IMR-90 (cell line): ENCODE results near the gene CDHR3. TPM values are rescaled to one million over a fixed set of nuclear protein-coding genes. Genes with fewer than 3 reads are reported as not detected.

Source experiments
- ATAC-seq: fragments of 200-7000 bp; cut with Tn5 transposase; 2 replicates; pipeline ENCODE4 v1.9.1; 2020; ENCODE audit warnings: low read depth, mild to moderate bottlenecking, moderate library complexity
- BruUV-seq: library from RNA; stranded (reverse); fragments of 400-500 nt; replicated peaks from 2 replicates; lab custom pipeline; 2021; lab: Mats Ljungman, UMichigan
- CTCF ChIA-PET: fragments of 300-600 bp; formaldehyde crosslinking; extraction: SDS; loops from one replicate; lab custom pipeline; 2021; ENCODE audit warnings: antibody characterized with exemption; lab: Yijun Ruan, JAX
- POLR2A ChIA-PET: fragments of 300-600 bp; sonication (Branson Sonifier 250); formaldehyde crosslinking; loops from one replicate; lab custom pipeline; 2022; ENCODE audit warnings: antibody characterized with exemption; ENCODE audit not compliant: unreplicated experiment; lab: Charles Lee
- DNase-seq: peaks from one replicate; pipeline ENCODE4 v3.0.0; 2013
- H2AFZ ChIP-seq: replicated peaks from 2 replicates; pipeline ENCODE3; 2013; ENCODE audit warnings: low read length, mild to moderate bottlenecking; ENCODE audit not compliant: poor library complexity
- H2AK5ac ChIP-seq: 2 replicates; pipeline ENCODE4 v1.6.1; 2013; ENCODE audit warnings: low read depth, low read length, inconsistent platforms
- H2AK9ac ChIP-seq: replicated peaks from 2 replicates; pipeline ENCODE3; 2013; ENCODE audit warnings: mild to moderate bottlenecking, low read depth, low read length, moderate library complexity; ENCODE audit not compliant: poor library complexity
- H2BK120ac ChIP-seq: 2 replicates; pipeline ENCODE4 v1.6.1; 2013; ENCODE audit warnings: low read depth, low read length, inconsistent platforms
- H2BK15ac ChIP-seq: 3 replicates; pipeline ENCODE4 v1.6.1; 2013; ENCODE audit warnings: low read depth, low read length, inconsistent platforms
- H2BK20ac ChIP-seq: 2 replicates; pipeline ENCODE4 v1.6.1; 2013; ENCODE audit warnings: low read depth, mild to moderate bottlenecking, inconsistent platforms, low read length, moderate library complexity
- H2BK5ac ChIP-seq: 2 replicates; pipeline ENCODE4 v1.6.1; 2013; ENCODE audit warnings: mild to moderate bottlenecking, low read depth, low read length, inconsistent platforms; ENCODE audit not compliant: poor library complexity, severe bottlenecking
- H3K14ac ChIP-seq: replicated peaks from 2 replicates; pipeline ENCODE4 v1.6.1; 2013; ENCODE audit warnings: low read depth, low read length, inconsistent platforms
- H3K18ac ChIP-seq: 2 replicates; pipeline ENCODE4 v1.6.1; 2013; ENCODE audit warnings: low read depth, low read length, control low read depth
- H3K23ac ChIP-seq: 2 replicates; pipeline ENCODE4 v1.6.1; 2013; ENCODE audit warnings: low read depth, low read length, inconsistent platforms
- H3K27ac ChIP-seq: 2 replicates; pipeline ENCODE4 v1.5.1; 2013; ENCODE audit warnings: mild to moderate bottlenecking, control low read depth, low read length; ENCODE audit not compliant: insufficient read depth
- H3K27me3 ChIP-seq: 2 replicates; pipeline ENCODE4 v1.6.1; 2013; ENCODE audit warnings: low read length; ENCODE audit not compliant: control insufficient read depth, insufficient read depth
- H3K36me3 ChIP-seq: 2 replicates; pipeline ENCODE4 v1.6.1; 2013; ENCODE audit warnings: low read length, mixed read lengths; ENCODE audit not compliant: control insufficient read depth, insufficient read depth
- H3K4ac ChIP-seq: 2 replicates; pipeline ENCODE4 v1.6.1; 2013; ENCODE audit warnings: low read depth, low read length, inconsistent platforms
- H3K4me1 ChIP-seq: 2 replicates; pipeline ENCODE4 v1.6.1; 2013; ENCODE audit warnings: low read length, mixed read lengths; ENCODE audit not compliant: control insufficient read depth, insufficient read depth
- H3K4me2 ChIP-seq: 2 replicates; pipeline ENCODE4 v1.6.1; 2013; ENCODE audit warnings: low read depth, mild to moderate bottlenecking, control low read depth, low read length, moderate library complexity
- H3K4me3 ChIP-seq: 2 replicates; pipeline ENCODE4 v1.5.1; 2013; ENCODE audit warnings: low read depth, mild to moderate bottlenecking, control low read depth, low read length, moderate library complexity; ENCODE audit not compliant: insufficient read depth
- H3K56ac ChIP-seq: 2 replicates; pipeline ENCODE4 v1.6.1; 2013; ENCODE audit warnings: low read length, inconsistent platforms; ENCODE audit not compliant: insufficient read depth; ENCODE audit errors: extremely low read depth
- H3K79me1 ChIP-seq, 2 experiments: 2 replicates each; pipeline ENCODE4 v1.6.1; 2013; ENCODE audit warnings: low read length in 2 of 2, inconsistent platforms in 1 of 2, low read depth in 1 of 2
- H3K9ac ChIP-seq: 2 replicates; pipeline ENCODE4 v1.6.1; 2013; ENCODE audit warnings: low read depth, low read length, control low read depth
- H3K9me1 ChIP-seq: 2 replicates; pipeline ENCODE4 v1.6.1; 2013; ENCODE audit warnings: low read length, inconsistent platforms; ENCODE audit not compliant: insufficient read depth
- H3K9me3 ChIP-seq: 2 replicates; pipeline ENCODE4 v1.6.1; 2013; ENCODE audit warnings: low read length; ENCODE audit not compliant: control insufficient read depth, insufficient read depth
- H4K20me1 ChIP-seq: 2 replicates; pipeline ENCODE4 v1.6.1; 2013; ENCODE audit warnings: low read length, inconsistent platforms; ENCODE audit not compliant: insufficient read depth
- H4K5ac ChIP-seq: 2 replicates; pipeline ENCODE4 v1.6.1; 2013; ENCODE audit warnings: mild to moderate bottlenecking, low read depth, low read length, control low read depth
- H4K8ac ChIP-seq, 2 experiments: 2 replicates each; pipeline ENCODE4 v1.6.1; 2013; ENCODE audit warnings: low read depth in 2 of 2, low read length in 2 of 2, control low read depth in 1 of 2, inconsistent platforms in 1 of 2
- H4K91ac ChIP-seq: 2 replicates; pipeline ENCODE4 v1.6.1; 2013; ENCODE audit warnings: low read depth, low read length, inconsistent platforms; ENCODE audit not compliant: insufficient read depth
- BHLHE40 ChIP-seq: fragments of 150-350 bp; IDR thresholded peaks from 2 replicates; pipeline ENCODE4 v1.6.1; 2016; ENCODE audit warnings: mild to moderate bottlenecking, low read depth, low read length
- CEBPB ChIP-seq: IDR thresholded peaks from 2 replicates; pipeline ENCODE4 v1.6.1; 2012; ENCODE audit warnings: low read depth, low read length, improper control_type of control experiment
- CTCF ChIP-seq: conservative IDR thresholded peaks from 2 replicates; pipeline ENCODE4 v1.5.1; 2012; ENCODE audit warnings: mild to moderate bottlenecking, low read depth, low read length, improper control_type of control experiment
- FOS ChIP-seq: fragments of 150-350 bp; IDR thresholded peaks from 2 replicates; pipeline ENCODE4 v1.6.1; 2016; ENCODE audit warnings: low read depth, low read length
- MAZ ChIP-seq: IDR thresholded peaks from 2 replicates; pipeline ENCODE4 v1.6.1; 2012; ENCODE audit warnings: low read depth, mild to moderate bottlenecking, low read length, improper control_type of control experiment, moderate library complexity, borderline replicate concordance
- MXI1 ChIP-seq: IDR thresholded peaks from 2 replicates; pipeline ENCODE4 v1.6.1; 2012; ENCODE audit warnings: low read depth, mild to moderate bottlenecking, low read length, moderate library complexity, borderline replicate concordance
- RAD21 ChIP-seq: IDR thresholded peaks from 2 replicates; pipeline ENCODE4 v1.6.1; 2012; ENCODE audit warnings: low read length, improper control_type of control experiment
- RCOR1 ChIP-seq: IDR thresholded peaks from 2 replicates; pipeline ENCODE4 v1.6.1; 2012; ENCODE audit warnings: mild to moderate bottlenecking, low read length, improper control_type of control experiment; ENCODE audit not compliant: insufficient replicate concordance
- SMC3 ChIP-seq: fragments of 150-350 bp; IDR thresholded peaks from 2 replicates; pipeline ENCODE4 v1.6.1; 2016; ENCODE audit warnings: low read depth, mild to moderate bottlenecking, antibody characterized with exemption, low read length, moderate library complexity
- USF2 ChIP-seq: fragments of 150-350 bp; IDR thresholded peaks from 2 replicates; pipeline ENCODE4 v1.6.1; 2017; ENCODE audit warnings: mild to moderate bottlenecking, antibody characterized with exemption, low read length, low read depth
- WGBS, 2 experiments: methylation state at CpG; one replicate each; pipeline versions ENCODE4 v1.1.5 to v1.1.7; 2013; ENCODE audit warnings: missing lambda C conversion rate in 2 of 2; ENCODE audit not compliant: insufficient read length in 1 of 2; ENCODE audit errors: extremely low coverage in 2 of 2; 5-methylcytosine and 5-hydroxymethylcytosine counted together
- dilution Hi-C: fragments of 300-500 bp; cut with HindIII; formaldehyde crosslinking; loops from one replicate; pipeline ENCODE4 v1.14.3; 2018; ENCODE audit warnings: low sequenced_read_pairs; ENCODE audit not compliant: unreplicated experiment
- in situ Hi-C: fragments of 300-500 bp; cut with MboI; formaldehyde crosslinking; loops from 3 replicates; pipeline ENCODE4 v1.14.3; 2019; ENCODE audit warnings: low sequenced_read_pairs, inconsistent platforms, mixed read lengths
- intact Hi-C: fragments of 100-400 bp; cut with micrococcal nuclease; formaldehyde crosslinking; loops from 2 replicates; pipeline ENCODE4 v1.10.0; 2022
- polyA plus RNA-seq, 3 experiments: library from polyadenylated mRNA; depleted of rRNA; stranded (reverse); fragments of >200 nt; gene quantifications; 2 replicates each; pipeline ENCODE4 v1.2.3, GENCODE V29; 2012; ENCODE audit warnings: low replicate concordance in 1 of 3
- total RNA-seq: library from RNA; depleted of rRNA; stranded (reverse); fragments of >200 nt; gene quantifications from 2 replicates; pipeline ENCODE4 v1.2.3, GENCODE V29; 2012

The CDHR3 gene
- total and polyA plus RNA-seq, 2 of the 4 experiments (the other 2 are of a cell fraction): 0.96 to 1.6 TPM

GRCh38 chr7:106018566-106019469 lies 55.8 kb downstream of the CDHR3 start (continued):
- TF ChIP-seq FOS: no peak
- no peak for TF ChIP-seq MAZ

- H2AK9ac ChIP-seq: no peak overlapping the region
- peaks cover 15% of the 10 kb centered on the region for H3K4me1 ChIP-seq
- no peak overlapping the region for H3K14ac ChIP-seq
- H3K27ac ChIP-seq: no peak overlapping the region
- no peak overlapping the region for H4K8ac ChIP-seq
- no peaks in the 10 kb centered on the region for H4K20me1 ChIP-seq
- H3K9ac ChIP-seq: no peak overlapping the region
- no peak overlapping the region for H3K4me3 ChIP-seq
- TF ChIP-seq MXI1 (no peak), CTCF (no peak), RAD21 (no peak), BHLHE40 (no peak), CEBPB (no peak), RCOR1 (no peak), SMC3 (no peak), USF2 (no peak), MAZ (no peak)
- no peak overlapping the region for H4K91ac ChIP-seq
- H3K4me2 ChIP-seq: no peak overlapping the region
- POLR2A ChIA-PET: no interaction called here
- no peak overlapping the region for H2AFZ ChIP-seq
- H2BK15ac ChIP-seq: peak overlapping the region; percentile 17; the same call in 1 of the 3 replicates
- in situ Hi-C loops: no loop called here
- H3K4ac ChIP-seq: peak overlapping the region; percentile 44; the same call in 1 of the 2 replicates
- no CpG with 5 or more reads among the region's 2 CpGs for WGBS, 2 experiments
- H3K79me1 ChIP-seq: no peaks in the 10 kb centered on the region
- H2BK120ac ChIP-seq: no peak overlapping the region; the same call in 1 of the 2 replicates
- no peaks in the 10 kb centered on the region for H3K9me3 ChIP-seq
- no peaks in the 10 kb centered on the region for H3K27me3 ChIP-seq
- no peak overlapping the region; the same call in 1 of the 2 replicates for H2BK20ac ChIP-seq
- no TSS peak for BruUV-seq
- no peak overlapping the region for H4K5ac ChIP-seq
- no peak for ATAC-seq
- H3K56ac ChIP-seq: no peak overlapping the region
- peak overlapping the region; percentile 40; the same call in 1 of the 2 replicates for H3K18ac ChIP-seq
- no peak overlapping the region for H3K23ac ChIP-seq
- DNase-seq: no peak
- CTCF ChIA-PET: interaction anchor here (1.1 kb wide), 1 partner anchor 85 kb away, joined by 3 read pairs; no protein-coding TSS in a partner anchor
- no peak overlapping the region for H2BK5ac ChIP-seq
- peak overlapping the region; percentile 11; the same call in 1 of the 2 replicates for H2AK5ac ChIP-seq
- intact Hi-C loops: no loop called here
- peaks cover 9% of the 10 kb centered on the region; the same call in 1 of the 2 replicates for H3K9me1 ChIP-seq
- H3K36me3 ChIP-seq: no peaks in the 10 kb centered on the region
- dilution Hi-C loops: no loop called here
Measured at GRCh38 chr7:106019470-106019820, 56.4 kb downstream of the CDHR3 start.
